Small intestine (tissue), 7 donors: ENCODE measurements around the gene GPR157. TPM values are rescaled to one million over a fixed set of nuclear protein-coding genes. Genes with fewer than 3 reads are reported as not detected.
A peak's percentile ranks its signal among the peaks of the same experiment; 100 is the strongest.
"Not testable (repeated sequence)": the region's sequence is repeated elsewhere in the genome, so short reads cannot be mapped to it uniquely, and the experiment has no call there.

Source experiments
- DNase-seq, 2 donors: peaks; one replicate each; pipeline versions ENCODE4 v3.0.0 to v3.0.0-alpha.2; 2013
- FAIRE-seq: peaks from 2 replicates; lab custom pipeline; 2012; peaks lifted over from hg19 to GRCh38; lab: Jason Lieb, UNC
- H3K27ac ChIP-seq, 3 donors: one replicate each; pipeline ENCODE4 v1.5.1; 2013; ENCODE audit warnings: low read length in 2 of 3, mild to moderate bottlenecking in 2 of 3, control low read depth in 1 of 3, inconsistent platforms in 1 of 3, low read depth in 1 of 3, moderate library complexity in 1 of 3
- H3K27me3 ChIP-seq, 3 donors: one replicate each; pipeline ENCODE4 v1.6.1; 2013; ENCODE audit warnings: low read length in 3 of 3, inconsistent platforms in 1 of 3; ENCODE audit not compliant: control insufficient read depth in 3 of 3, insufficient read depth in 3 of 3
- H3K36me3 ChIP-seq, 3 donors: one replicate each; pipeline ENCODE4 v1.6.1; 2013; ENCODE audit warnings: low read length in 3 of 3, inconsistent platforms in 1 of 3, low read depth in 1 of 3, mild to moderate bottlenecking in 1 of 3, moderate library complexity in 1 of 3; ENCODE audit not compliant: control insufficient read depth in 3 of 3, insufficient read depth in 2 of 3
- H3K4me1 ChIP-seq, 3 donors: one replicate each; pipeline ENCODE4 v1.6.1; 2013; ENCODE audit warnings: low read length in 2 of 3, inconsistent platforms in 1 of 3, low read depth in 1 of 3, mild to moderate bottlenecking in 1 of 3, moderate library complexity in 1 of 3; ENCODE audit not compliant: control insufficient read depth in 3 of 3, insufficient read depth in 2 of 3
- H3K4me3 ChIP-seq, 3 donors: one replicate each; pipeline ENCODE4 v1.5.1; 2013; ENCODE audit warnings: low read length in 3 of 3, control low read depth in 1 of 3, inconsistent platforms in 1 of 3, low read depth in 1 of 3, mild to moderate bottlenecking in 1 of 3, moderate library complexity in 1 of 3
- H3K9me3 ChIP-seq, 2 donors: one replicate each; pipeline ENCODE4 v1.6.1; 2013; ENCODE audit warnings: low read depth in 1 of 2, low read length in 1 of 2; ENCODE audit not compliant: control insufficient read depth in 2 of 2, insufficient read depth in 1 of 2
- WGBS, 3 donors: extraction: QIAGEN DNeasy Blood & Tissue Kit; methylation state at CpG; one replicate each; pipeline ENCODE4 v1.1.7; 2013; 5-methylcytosine and 5-hydroxymethylcytosine counted together
- polyA plus RNA-seq, 4 donors: library from polyadenylated mRNA; stranded (reverse) in 3 of 4; unstranded in 1 of 4; fragments of 200-250 nt in 3 of 4; fragments of 120-200 nt in 1 of 4; gene quantifications; one replicate each; pipeline versions ENCODE4 v1.2.1 to v1.2.3, GENCODE V29; 2013
- donor health status: healthy with polysubstance abuse.
- donor health status: control.
- donor health status: control.
- donor health status: Bipolar disorder and iron deficiency.
- donor health status: healthy.

The GPR157 gene
- polyA plus RNA-seq, 4 donors, result 1.1 to 35.2 (median 1.8) TPM

DNA sequence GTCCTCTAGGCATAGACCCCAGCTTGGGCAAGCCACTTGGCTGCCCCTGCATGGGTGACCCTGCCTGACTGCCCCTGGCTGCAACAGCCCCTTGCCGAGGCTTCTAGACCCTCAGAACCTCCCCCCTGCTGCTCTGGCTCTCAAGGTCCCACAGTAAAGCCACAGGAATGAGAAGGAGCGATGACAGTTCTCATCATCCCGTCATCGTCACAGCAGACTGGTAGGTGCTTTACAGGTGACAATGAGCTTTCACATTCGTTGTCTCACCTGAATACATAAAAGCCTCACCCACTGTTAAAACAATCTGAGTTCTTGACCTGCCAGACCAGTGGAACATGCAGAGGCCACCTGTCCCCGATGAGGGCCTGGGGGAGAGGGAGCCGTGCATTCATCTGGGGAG, 36.0 kb upstream of the GPR157 start:
- Histone ChIP-seq H3K27ac (no peak overlapping the region), H3K4me3 (no peak overlapping the region), H3K36me3 (no peaks in the 10 kb centered on the region), H3K9me3 (no peaks in the 10 kb centered on the region), H3K27me3 (no peaks in the 10 kb centered on the region), H3K4me1 (peaks cover 0 to 8% (median 0%) of the 10 kb centered on the region in 3 donors)
- WGBS, 3 donors, result 56 to 72% (median 59%) methylated on average over 7 of the region's 7 CpGs
- no peak for FAIRE-seq
- no peak for DNase-seq

DNA sequence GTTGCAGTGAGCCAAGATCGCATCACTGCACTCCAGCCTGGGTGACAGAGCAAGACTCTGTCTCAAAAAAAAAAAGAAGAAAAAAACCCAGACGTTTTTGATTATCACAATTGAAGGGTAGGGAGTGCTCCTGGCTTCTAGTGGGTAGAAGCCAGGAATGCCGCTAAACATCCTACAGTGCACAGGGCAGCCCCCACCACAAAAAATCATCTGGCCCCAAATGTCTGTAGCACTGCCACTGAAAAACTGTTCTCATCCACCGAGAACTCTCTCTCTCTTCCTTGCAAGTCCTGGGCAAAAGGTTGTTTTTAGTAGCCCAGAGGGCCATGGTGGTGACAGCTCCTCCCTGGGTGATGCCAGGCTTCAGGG, 35.6 kb upstream of the GPR157 start:
- no peak overlapping the region for H3K4me3 ChIP-seq
- H3K9me3 ChIP-seq, result no peaks in the 10 kb centered on the region
- H3K27me3 ChIP-seq, result no peaks in the 10 kb centered on the region
- no peak for DNase-seq
- peak overlapping the region in 1 of 3 donors; percentile 84 for H3K27ac ChIP-seq
- WGBS, 3 donors, result 54 to 67% (median 55%) methylated on average over 4 of the region's 4 CpGs
- peaks cover 0 to 8% (median 0%) of the 10 kb centered on the region in 3 donors for H3K4me1 ChIP-seq
- no peak for FAIRE-seq
- no peaks in the 10 kb centered on the region for H3K36me3 ChIP-seq

DNA sequence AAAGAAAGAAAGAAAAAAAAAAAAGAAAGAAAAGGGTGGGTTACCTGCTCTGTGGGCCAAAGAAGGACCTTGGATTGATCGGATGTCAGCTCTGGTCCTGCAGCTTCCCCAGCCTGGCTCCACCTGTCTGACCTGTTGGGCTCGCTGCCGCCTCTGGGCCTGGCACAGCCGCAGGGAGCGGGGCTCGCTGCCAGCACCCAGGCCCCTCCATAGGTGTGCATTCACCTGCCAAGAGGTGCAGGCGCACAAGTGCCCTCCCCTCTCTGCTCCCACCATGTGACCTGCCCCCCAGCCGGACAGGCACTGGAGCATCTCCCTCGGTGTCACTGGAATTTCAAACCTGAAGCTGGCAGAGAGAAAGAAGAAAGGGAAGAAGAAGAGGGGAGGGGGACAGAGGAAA, 33.1 kb upstream of the GPR157 start:
- DNase-seq, result no peak
- Histone ChIP-seq H3K4me3 (no peak overlapping the region), H3K27me3 (no peaks in the 10 kb centered on the region), H3K36me3 (no peaks in the 10 kb centered on the region), H3K27ac (no peak overlapping the region), H3K9me3 (no peaks in the 10 kb centered on the region), H3K4me1 (peaks cover 0 to 8% (median 0%) of the 10 kb centered on the region in 3 donors)
- FAIRE-seq, result no peak
- 45 to 85% (median 50%) methylated on average over 7 of the region's 9 CpGs for WGBS, 3 donors

GRCh38 chr1:9161342-9161741, 32.4 kb upstream of the GPR157 start:
- WGBS, 3 donors, result 70 to 76% (median 74%) methylated on average over 6 of the region's 6 CpGs
- H3K27me3 ChIP-seq, result no peaks in the 10 kb centered on the region
- DNase-seq, result no peak
- H3K27ac ChIP-seq, result no peak overlapping the region
- no peaks in the 10 kb centered on the region for H3K9me3 ChIP-seq
- H3K4me3 ChIP-seq, result no peak overlapping the region
- FAIRE-seq, result no peak
- peaks cover 0 to 8% (median 0%) of the 10 kb centered on the region in 3 donors for H3K4me1 ChIP-seq
- no peaks in the 10 kb centered on the region for H3K36me3 ChIP-seq

DNA sequence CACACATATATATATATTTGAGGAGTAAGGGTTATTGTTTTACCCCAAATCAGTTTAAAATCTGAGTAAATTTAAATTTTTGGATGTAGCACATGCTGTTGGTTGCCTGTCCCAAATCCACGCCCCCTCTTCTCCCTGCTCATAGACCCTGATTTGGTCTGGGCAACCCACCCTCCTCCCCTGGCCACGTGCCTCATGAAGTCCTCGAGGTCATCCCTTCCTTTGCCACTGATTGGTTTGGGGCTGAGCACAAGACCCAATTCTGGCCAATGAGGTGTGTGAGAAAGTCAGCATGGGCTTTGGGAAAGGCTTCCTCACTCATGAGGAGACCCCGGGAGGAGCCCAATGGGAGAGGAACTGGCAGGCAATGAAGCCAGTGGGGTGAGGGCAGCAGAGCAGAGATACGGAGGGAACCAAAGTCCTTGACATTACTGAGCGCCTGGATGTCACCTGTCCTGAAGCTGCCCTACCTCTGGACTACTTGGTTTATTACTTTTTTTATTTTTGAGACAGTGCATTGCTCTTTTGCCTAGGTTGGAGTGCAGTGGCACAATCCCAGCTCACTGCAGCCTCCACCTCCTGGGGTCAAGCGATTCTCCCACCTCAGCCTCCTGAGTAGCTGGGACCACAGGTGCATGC, 31.3 kb upstream of the GPR157 start:
- no peaks in the 10 kb centered on the region for H3K36me3 ChIP-seq
- no peaks in the 10 kb centered on the region for H3K9me3 ChIP-seq
- no peak overlapping the region for H3K27ac ChIP-seq
- no peaks in the 10 kb centered on the region for H3K27me3 ChIP-seq
- H3K4me1 ChIP-seq, result peaks cover 0 to 8% (median 0%) of the 10 kb centered on the region in 3 donors
- DNase-seq (no peak), FAIRE-seq (no peak)
- whole genome bisulfite sequencing, 3 donors, result 88 to 91% (median 89%) methylated on average over 7 of the region's 7 CpGs
- no peak overlapping the region for H3K4me3 ChIP-seq

- Histone ChIP-seq H3K27ac (no peak overlapping the region), H3K36me3 (no peaks in the 10 kb centered on the region), H3K27me3 (no peaks in the 10 kb centered on the region), H3K4me3 (no peak overlapping the region), H3K9me3 (no peaks in the 10 kb centered on the region), H3K4me1 (peaks cover 0 to 3% (median 0%) of the 10 kb centered on the region in 3 donors)
- DNase-seq (no peak), FAIRE-seq (no peak)
- WGBS, 3 donors, result 81 to 91% (median 86%) methylated on average over 1 of the region's 1 CpG
Observed at GRCh38 chr1:9155879-9156278, 27.0 kb upstream of the GPR157 start.

DNA sequence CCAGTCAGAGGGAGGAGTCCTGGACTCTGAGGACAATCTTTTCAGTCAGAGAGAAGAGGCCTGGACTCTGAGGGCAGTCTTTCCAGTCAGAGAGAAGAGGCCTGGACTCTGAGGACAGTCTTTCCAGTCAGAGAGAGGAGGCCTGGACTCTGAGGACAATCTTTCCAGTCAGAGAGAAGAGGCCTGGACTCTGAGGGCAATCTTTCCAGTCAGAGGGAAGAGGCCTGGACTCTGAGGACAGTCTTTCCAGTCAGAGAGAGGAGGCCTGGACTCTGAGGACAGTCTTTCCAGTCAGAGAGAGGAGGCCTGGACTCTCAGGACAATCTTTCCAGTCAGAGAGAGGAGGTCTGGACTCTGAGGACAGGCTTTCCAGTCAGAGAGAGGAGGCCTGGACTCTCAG, 26.5 kb upstream of the GPR157 start:
- H3K27ac ChIP-seq, H3K4me3 ChIP-seq, H3K4me1 ChIP-seq, H3K9me3 ChIP-seq, DNase-seq, FAIRE-seq, H3K36me3 ChIP-seq, H3K27me3 ChIP-seq: not testable (repeated sequence)

DNA sequence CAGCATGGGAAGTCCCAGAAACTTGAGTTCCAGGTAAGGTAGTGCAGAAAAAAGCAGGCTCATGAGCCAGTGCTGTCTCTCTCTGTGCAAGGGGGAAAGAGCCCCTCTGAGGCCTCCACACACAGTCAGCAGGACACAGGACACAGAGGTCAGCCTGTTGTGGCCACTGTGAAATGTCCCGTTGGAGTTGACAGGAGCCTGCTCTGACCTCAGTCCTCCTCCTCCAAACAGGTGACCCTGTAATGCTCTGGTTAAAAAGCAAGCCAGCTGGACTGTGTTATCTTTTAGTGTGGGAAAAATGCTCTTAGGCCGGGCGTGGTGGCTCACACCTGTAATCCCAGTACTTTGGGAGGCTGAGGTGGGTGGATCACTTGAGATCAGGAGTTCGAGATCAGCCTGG, 24.2 kb upstream of the GPR157 start:
- Histone ChIP-seq H3K9me3 (no peaks in the 10 kb centered on the region), H3K4me1 (peaks cover 0 to 3% (median 0%) of the 10 kb centered on the region in 3 donors), H3K36me3 (no peaks in the 10 kb centered on the region), H3K4me3 (no peak overlapping the region), H3K27me3 (no peaks in the 10 kb centered on the region), H3K27ac (no peak overlapping the region)
- FAIRE-seq, result no peak
- DNase-seq, result no peak
- 80 to 87% (median 80%) methylated on average over 4 of the region's 4 CpGs for WGBS, 3 donors

GRCh38 chr1:9152535-9152934, 23.6 kb upstream of the GPR157 start:
- peaks cover 0 to 3% (median 0%) of the 10 kb centered on the region in 3 donors for H3K4me1 ChIP-seq
- FAIRE-seq, result no peak
- no peak overlapping the region for H3K4me3 ChIP-seq
- no peak overlapping the region for H3K27ac ChIP-seq
- 86 to 91% (median 90%) methylated on average over 10 of the region's 10 CpGs for WGBS, 3 donors
- DNase-seq, result no peak
- no peaks in the 10 kb centered on the region for H3K36me3 ChIP-seq
- no peaks in the 10 kb centered on the region for H3K27me3 ChIP-seq
- H3K9me3 ChIP-seq, result no peaks in the 10 kb centered on the region
